ENCODE results near the gene SLC40A1. TPM values are rescaled to one million over a fixed set of nuclear protein-coding genes. Genes with fewer than 3 reads are reported as not detected.
"Not testable (repeated sequence)": the region's sequence is repeated elsewhere in the genome, so short reads cannot be mapped to it uniquely, and the experiment has no call there.

Gene SLC40A1
- total RNA-seq, 4 donors from 2014 or later = 5.4 to 34.1 (median 19.1) TPM

DNA sequence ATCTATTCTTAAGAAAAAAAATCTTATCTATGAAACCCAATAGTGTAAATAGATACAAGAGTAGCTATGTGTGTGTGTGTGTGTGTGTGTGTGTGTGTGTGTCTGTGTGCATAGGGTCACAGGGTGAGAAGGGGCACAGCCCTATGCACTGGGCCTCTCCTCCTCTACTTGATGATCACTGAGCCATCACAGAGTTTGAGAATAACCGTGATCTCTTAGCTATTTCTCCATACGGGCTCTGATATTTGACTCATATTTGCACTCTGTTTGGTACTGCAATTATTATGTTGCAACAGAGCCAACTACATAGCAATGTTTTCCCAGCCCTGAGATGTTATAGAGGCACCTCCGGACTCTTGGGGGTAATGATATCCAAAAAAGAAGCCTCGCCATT, 28.8 kb upstream of the SLC40A1 start:
- Histone ChIP-seq H3K27me3 (no peaks in the 10 kb centered on the region), H3K4me1 (peaks cover 8 to 32% (median 15%) of the 10 kb centered on the region in 3 donors), H3K36me3 (no peaks in the 10 kb centered on the region), H3K4me3 (no peak overlapping the region), H3K27ac (no peak overlapping the region), H3K9me3 (no peaks in the 10 kb centered on the region)
- TF ChIP-seq, protein P1, sequence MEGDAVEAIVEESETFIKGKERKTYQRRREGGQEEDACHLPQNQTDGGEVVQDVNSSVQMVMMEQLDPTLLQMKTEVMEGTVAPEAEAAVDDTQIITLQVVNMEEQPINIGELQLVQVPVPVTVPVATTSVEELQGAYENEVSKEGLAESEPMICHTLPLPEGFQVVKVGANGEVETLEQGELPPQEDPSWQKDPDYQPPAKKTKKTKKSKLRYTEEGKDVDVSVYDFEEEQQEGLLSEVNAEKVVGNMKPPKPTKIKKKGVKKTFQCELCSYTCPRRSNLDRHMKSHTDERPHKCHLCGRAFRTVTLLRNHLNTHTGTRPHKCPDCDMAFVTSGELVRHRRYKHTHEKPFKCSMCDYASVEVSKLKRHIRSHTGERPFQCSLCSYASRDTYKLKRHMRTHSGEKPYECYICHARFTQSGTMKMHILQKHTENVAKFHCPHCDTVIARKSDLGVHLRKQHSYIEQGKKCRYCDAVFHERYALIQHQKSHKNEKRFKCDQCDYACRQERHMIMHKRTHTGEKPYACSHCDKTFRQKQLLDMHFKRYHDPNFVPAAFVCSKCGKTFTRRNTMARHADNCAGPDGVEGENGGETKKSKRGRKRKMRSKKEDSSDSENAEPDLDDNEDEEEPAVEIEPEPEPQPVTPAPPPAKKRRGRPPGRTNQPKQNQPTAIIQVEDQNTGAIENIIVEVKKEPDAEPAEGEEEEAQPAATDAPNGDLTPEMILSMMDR (IDR thresholded peaks at IDR 0.05) = no peak
- TF ChIP-seq POLR2A (IDR thresholded peaks at IDR 0.05) = no peak
- DNase-seq = no peak
- WGBS, 2 donors = 67% methylated on average over 4 of the region's 4 CpGs
- intact Hi-C loops (cut with DNase I) = no loop called here

DNA sequence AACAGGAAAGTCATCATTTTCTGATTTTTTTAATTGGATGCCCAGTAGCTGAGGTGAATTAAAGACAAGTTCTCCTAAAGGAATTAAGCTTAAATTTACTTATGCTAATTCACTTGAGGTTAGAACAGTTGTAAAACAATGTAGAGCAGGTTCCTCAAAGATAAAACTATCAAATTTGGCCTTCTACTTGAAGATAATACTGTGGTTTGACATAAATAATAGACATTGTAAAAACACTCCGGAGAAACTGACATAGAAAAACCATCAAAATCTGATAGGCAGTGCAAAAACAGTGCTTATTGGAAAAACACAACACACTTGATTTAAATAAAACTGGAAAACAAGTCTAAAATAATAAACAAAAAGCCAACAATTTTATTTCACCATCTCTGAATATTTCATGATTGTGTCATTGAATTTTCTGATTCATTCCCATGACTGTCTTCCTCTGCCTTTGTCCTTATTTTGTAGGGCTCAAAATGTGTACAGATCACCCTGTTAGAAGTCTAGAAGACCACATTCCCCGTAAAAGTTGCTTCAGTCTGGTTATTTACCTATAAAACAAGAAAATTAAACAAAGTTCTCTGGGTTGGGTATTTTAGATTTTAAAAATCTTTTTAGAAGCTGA, 28.3 kb upstream of the SLC40A1 start:
- Histone ChIP-seq H3K27me3 (no peaks in the 10 kb centered on the region), H3K27ac (no peak overlapping the region), H3K4me1 (peaks cover 4 to 27% (median 13%) of the 10 kb centered on the region in 3 donors), H3K9me3 (no peaks in the 10 kb centered on the region), H3K4me3 (no peak overlapping the region), H3K36me3 (no peaks in the 10 kb centered on the region)
- 67 to 81% methylated on average over 2 of the region's 2 CpGs for WGBS, 2 donors
- DNase-seq = no peak
- TF ChIP-seq POLR2A (IDR thresholded peaks at IDR 0.05) = no peak
- TF ChIP-seq, protein P1 (IDR thresholded peaks at IDR 0.05) = no peak
- intact Hi-C loops (cut with DNase I) = no loop called here

DNA sequence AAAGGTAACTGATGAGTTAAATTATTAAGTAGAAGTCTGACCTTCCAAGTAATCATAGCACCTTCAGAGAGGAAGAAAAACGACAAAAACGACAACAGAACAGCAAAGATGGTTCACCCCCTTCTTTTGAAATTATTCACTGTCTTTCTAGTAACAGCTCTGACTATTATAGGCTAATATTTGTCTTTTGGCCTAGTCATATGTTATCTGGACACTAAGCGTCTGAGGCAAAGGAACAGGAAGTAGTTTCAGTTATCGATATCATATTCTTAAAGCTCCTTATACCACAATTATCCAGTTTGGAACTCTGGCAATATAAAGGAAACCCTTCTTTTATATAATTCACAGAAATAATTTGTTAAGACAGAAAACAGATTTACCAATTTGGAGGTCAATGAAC, 27.6 kb upstream of the SLC40A1 start:
- H3K9me3 ChIP-seq = no peaks in the 10 kb centered on the region
- no peak overlapping the region for H3K4me3 ChIP-seq
- intact Hi-C loops (cut with DNase I) = no loop called here
- WGBS, 2 donors = 78 to 88% methylated on average over 4 of the region's 4 CpGs
- TF ChIP-seq, protein P1 (IDR thresholded peaks at IDR 0.05) = no peak
- no peak for TF ChIP-seq POLR2A (IDR thresholded peaks at IDR 0.05)
- H3K36me3 ChIP-seq = no peaks in the 10 kb centered on the region
- DNase-seq = no peak
- H3K27me3 ChIP-seq = no peaks in the 10 kb centered on the region
- H3K4me1 ChIP-seq = peaks cover 0 to 19% (median 10%) of the 10 kb centered on the region in 3 donors
- H3K27ac ChIP-seq = no peak overlapping the region

DNA sequence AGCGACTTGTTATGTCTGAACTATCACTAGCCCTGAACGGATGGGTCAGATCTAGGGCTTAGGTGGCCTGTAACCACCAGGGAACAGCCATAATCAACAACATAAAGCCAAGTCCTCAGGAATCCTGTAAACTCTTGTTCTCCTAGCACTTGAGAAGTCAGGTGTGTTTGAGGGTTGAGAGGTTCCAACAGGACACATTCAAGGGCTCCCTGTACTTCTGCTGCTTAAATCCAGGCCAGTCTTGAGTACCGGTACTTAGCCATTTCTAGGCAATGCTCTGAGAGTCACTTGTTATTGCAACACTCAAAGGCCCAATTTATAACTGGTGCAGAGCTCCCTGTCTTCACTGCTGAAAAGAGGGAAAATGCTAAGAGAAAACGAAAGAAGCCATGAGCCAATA, 21.6 kb upstream of the SLC40A1 start:
- Histone ChIP-seq H3K4me3 (no peak overlapping the region), H3K36me3 (no peaks in the 10 kb centered on the region), H3K9me3 (no peaks in the 10 kb centered on the region), H3K4me1 (peaks cover 0 to 6% (median 0%) of the 10 kb centered on the region in 3 donors), H3K27me3 (no peaks in the 10 kb centered on the region), H3K27ac (no peak overlapping the region)
- WGBS, 2 donors = 86 to 93% methylated on average over 4 of the region's 4 CpGs
- DNase-seq = no peak
- intact Hi-C loops (cut with DNase I) = no loop called here
- TF ChIP-seq, protein P1 (IDR thresholded peaks at IDR 0.05) = no peak
- TF ChIP-seq POLR2A (IDR thresholded peaks at IDR 0.05) = no peak

DNA sequence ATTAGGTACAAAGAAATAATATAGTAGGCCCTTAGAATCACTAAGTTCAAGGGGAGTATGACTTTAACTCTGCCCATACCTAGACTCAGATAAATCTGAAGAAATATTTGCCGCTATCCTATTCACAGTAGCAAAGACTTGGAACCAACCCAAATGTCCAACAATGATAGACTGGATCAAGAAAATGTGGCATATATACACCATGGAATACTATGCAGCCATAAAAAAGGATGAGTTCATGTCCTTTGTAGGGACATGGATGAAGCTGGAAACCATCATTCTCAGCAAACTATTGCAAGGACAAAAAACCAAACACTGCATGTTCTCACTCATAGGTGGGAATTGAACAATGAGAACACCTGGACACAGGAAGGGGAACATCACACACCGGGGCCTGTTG, 21.1 kb upstream of the SLC40A1 start:
- H3K36me3 ChIP-seq; intact Hi-C loops (cut with DNase I); H3K4me1 ChIP-seq; H3K9me3 ChIP-seq; H3K4me3 ChIP-seq; DNase-seq; H3K27ac ChIP-seq; H3K27me3 ChIP-seq: not testable (repeated sequence)
- WGBS, 2 donors = 85 to 92% methylated on average over 2 of the region's 2 CpGs

DNA sequence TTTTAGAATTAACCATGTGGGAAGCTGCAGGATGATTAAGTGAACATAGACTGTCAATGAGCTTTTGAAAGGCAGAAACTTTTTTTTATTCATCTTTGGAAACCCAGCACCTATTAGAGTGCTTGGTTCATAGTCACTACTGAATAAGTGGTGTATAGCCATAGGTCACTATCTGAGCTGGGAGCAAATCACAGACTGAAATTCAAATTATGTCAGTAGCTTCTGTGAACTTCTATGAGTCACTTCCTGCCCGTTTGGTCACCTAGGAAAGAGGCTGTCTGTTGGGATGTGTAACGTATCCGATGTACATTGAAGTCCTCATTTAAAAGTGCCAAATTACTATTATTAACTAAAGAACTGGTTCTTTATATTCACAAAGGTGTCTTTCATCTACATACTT, 20.5 kb upstream of the SLC40A1 start:
- H3K4me3 ChIP-seq = no peak overlapping the region
- TF ChIP-seq, protein P1 (IDR thresholded peaks at IDR 0.05) = no peak
- TF ChIP-seq POLR2A (IDR thresholded peaks at IDR 0.05) = no peak

More for the DNA sequence above, 20.5 kb upstream of the SLC40A1 start:
- WGBS, 2 donors = 33 to 51% methylated on average over 3 of the region's 3 CpGs
- H3K27me3 ChIP-seq = no peaks in the 10 kb centered on the region
- no peaks in the 10 kb centered on the region for H3K9me3 ChIP-seq
- H3K27ac ChIP-seq = no peak overlapping the region
- intact Hi-C loops (cut with DNase I) = no loop called here
- peaks cover 0 to 6% (median 0%) of the 10 kb centered on the region in 3 donors for H3K4me1 ChIP-seq
- no peak for DNase-seq
- no peaks in the 10 kb centered on the region for H3K36me3 ChIP-seq
